Transverse colon (tissue), 4 donors: ENCODE measurements around the gene SNX25.

Experiments
- EP300 ChIP-seq: sonication (generic); formaldehyde crosslinking; IDR thresholded peaks from one replicate; pipeline ENCODE4 v1.6.1; 2017; ENCODE audit warnings: antibody characterized with exemption, low read depth
- POLR2A ChIP-seq: fragments of 450-650 bp; IDR thresholded peaks from one replicate; pipeline ENCODE4 v1.6.1; 2016; ENCODE audit warnings: antibody characterized with exemption, mild to moderate bottlenecking, moderate library complexity
- POLR2AphosphoS5 ChIP-seq, 3 donors: sonication (generic); formaldehyde crosslinking; IDR thresholded peaks; one replicate each; pipeline ENCODE4 v1.6.1; 2016; ENCODE audit warnings: antibody characterized with exemption in 3 of 3
- TF ChIP-seq, protein P1 (sequence below), 5 experiments: fragments of 200-600 bp in 3 of 5; fragments of 450-650 bp in 2 of 5; sonication (generic) in 3 of 5; IDR thresholded peaks; 1 replicate in 2 of 5; 2 replicates in 3 of 5; pipeline ENCODE4 v1.5.1; 2016 to 2017; ENCODE audit warnings: antibody characterized with exemption in 5 of 5, inconsistent platforms in 3 of 5, mild to moderate bottlenecking in 2 of 5, moderate library complexity in 1 of 5

DNA sequence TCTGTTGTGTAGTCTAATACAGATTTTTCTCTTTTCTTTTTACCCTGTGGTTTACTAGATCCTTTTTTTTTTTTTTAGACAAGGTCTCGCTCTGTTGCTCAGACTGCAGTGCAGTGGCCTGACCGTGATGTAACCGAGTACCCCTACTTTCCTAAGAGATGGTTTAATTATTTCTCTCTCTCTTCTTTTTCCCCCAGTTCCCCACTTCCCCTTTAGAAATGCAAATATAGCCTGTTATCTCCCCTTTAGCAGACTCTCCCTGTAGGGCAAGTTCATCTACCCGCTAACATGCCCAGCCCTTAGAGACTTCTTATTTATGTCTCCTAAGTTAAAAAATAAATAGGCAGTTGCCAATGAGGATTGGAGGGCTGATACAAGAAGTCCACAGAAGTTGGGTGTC, 4.5 kb downstream of the SNX25 start:
- TF ChIP-seq POLR2AphosphoS5 (IDR thresholded peaks at IDR 0.05) (no peak), POLR2A (no peak), EP300 (no peak)
- TF ChIP-seq, protein P1, sequence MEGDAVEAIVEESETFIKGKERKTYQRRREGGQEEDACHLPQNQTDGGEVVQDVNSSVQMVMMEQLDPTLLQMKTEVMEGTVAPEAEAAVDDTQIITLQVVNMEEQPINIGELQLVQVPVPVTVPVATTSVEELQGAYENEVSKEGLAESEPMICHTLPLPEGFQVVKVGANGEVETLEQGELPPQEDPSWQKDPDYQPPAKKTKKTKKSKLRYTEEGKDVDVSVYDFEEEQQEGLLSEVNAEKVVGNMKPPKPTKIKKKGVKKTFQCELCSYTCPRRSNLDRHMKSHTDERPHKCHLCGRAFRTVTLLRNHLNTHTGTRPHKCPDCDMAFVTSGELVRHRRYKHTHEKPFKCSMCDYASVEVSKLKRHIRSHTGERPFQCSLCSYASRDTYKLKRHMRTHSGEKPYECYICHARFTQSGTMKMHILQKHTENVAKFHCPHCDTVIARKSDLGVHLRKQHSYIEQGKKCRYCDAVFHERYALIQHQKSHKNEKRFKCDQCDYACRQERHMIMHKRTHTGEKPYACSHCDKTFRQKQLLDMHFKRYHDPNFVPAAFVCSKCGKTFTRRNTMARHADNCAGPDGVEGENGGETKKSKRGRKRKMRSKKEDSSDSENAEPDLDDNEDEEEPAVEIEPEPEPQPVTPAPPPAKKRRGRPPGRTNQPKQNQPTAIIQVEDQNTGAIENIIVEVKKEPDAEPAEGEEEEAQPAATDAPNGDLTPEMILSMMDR (IDR thresholded peaks at IDR 0.05) = no peak
